HT-29 (cell line): ENCODE measurements around the gene CDSN. TPM values are rescaled to one million over a fixed set of nuclear protein-coding genes. Genes with fewer than 3 reads are reported as not detected.

Source experiments
- DNase-seq: peaks from one replicate; pipeline ENCODE4 v3.0.0-alpha.2; 2015; ENCODE audit warnings: low spot score
- total RNA-seq: library from RNA; depleted of rRNA; stranded (reverse); fragments of >200 nt; shearing (Covaris generic); gene quantifications from 2 replicates; pipeline ENCODE4 v1.2.3, GENCODE V29; 2014

Gene CDSN
- total RNA-seq, 1 experiment from 2014 or later, result 0.08 TPM

DNA sequence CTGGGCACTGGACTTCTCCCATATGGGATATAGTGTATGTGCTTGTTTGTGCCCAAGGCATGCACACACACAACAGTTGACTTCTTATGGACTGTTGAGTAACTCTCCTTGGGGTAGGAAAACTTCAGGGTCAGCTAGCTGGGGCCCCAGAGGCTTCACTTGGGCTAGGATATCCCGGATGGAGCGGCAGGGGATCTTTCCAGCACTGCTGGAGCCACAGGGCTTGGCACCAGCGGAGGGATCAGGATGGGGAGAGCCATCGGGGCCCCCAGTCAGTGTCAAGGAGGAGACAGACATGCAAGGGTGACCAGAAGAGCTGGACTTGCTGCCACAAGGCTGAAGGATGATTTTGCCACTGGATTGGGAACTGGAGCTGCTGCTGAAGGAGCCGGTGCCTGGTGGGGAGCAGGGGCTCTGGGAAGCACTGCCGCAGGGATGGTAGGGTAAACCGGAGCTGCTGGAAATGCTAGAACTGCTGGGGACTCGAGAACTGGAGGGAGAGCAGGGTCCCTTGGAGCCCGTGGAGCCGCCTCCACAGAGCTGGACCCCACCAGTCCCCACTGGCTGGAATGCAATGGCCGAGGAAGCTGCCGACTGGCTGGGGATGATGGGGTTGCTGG, 4.2 kb downstream of the CDSN start:
- no peak for DNase-seq

GRCh38 chr6:31114970-31115849, 5.0 kb downstream of the CDSN start:
- DNase-seq, result peak; percentile 74

- DNase-seq, result peak; percentile 84
Measured at GRCh38 chr6:31114541-31114878, 5.7 kb downstream of the CDSN start, which contains the start of gene PSORS1C1. PSORS1C1 (plus strand) TSS chr6:31114800; CDS start chr6:31129633, 14,833 bp downstream.

DNA sequence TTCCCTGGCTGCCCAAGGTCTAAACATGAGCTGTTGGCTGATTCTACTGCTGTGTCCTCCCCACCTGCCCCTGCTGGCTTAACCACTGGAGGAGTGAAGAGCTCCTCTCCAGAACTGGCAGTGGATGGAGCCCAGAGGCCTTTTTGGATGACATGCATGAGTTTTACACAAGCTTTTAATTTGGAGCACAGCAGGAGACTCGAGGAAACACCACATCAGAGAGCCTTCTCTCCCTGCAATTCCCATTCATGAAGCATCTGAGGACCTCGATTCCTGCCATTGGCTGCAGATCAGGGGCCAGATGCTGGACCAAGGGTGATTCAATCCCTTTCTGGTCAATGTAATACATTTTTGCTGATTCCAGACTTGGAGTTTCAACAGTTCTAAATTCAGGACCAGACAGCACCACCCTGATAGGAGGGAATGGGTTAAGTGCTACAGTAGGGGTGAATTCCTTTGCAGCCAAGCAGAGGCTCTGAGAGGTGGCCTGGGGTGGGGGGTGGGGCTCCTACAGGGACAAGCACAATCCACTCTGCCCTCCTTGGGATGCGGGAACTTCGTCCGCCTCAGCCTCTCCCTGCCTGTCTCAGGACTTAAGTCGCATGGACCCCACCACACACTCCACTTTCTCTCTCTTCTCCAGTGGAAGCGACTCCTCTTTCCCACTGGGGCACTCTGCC, 6.2 kb downstream of the CDSN start:
- no peak for DNase-seq

DNA sequence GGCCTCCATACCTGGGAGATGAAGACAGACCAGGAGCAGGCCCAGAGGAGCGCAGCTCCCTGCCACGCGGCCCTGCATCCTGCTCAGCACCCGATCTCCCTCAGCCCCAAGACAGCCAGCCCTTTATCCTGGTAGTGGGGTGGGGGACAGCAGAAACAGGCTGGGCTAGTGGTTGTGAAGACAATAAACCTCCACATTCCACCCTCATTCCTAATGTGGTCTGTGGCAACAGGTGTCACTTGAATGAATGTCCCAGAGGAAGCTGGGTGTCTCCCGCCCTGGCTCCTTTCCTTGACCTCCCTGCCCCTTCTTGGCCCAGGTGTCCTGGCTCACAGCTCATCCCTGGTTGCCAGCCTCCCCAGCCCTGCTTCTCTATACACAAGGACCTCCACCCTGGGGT, 7.8 kb downstream of the CDSN start, which contains the start of gene C6orf15:
C6orf15 (minus strand) TSS at position 98 of the 400 bp plus-strand sequence; CDS start at position 78, 20 bp downstream.
- DNase-seq, result peak; percentile 26

DNA sequence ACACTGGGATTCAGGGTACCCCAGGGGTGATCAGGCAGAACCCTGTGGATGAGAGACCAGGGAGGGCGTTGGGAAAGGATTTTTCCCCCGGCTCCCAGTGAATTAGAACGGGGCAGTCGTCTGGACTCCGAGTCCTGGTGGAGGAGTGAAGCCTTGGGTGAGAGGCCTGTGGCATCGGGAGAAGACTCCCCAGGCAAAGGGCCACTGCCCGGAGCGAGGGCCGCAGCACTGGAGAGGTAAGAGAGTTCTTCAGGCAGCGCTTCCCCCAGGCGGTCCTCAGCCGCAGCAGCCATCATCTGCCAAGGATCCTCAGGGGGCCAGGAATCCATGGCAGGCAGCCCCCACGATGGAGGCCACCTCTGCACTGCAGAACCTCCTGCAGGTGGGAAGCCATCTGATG, 8.5 kb downstream of the CDSN start:
- no peak for DNase-seq

DNA sequence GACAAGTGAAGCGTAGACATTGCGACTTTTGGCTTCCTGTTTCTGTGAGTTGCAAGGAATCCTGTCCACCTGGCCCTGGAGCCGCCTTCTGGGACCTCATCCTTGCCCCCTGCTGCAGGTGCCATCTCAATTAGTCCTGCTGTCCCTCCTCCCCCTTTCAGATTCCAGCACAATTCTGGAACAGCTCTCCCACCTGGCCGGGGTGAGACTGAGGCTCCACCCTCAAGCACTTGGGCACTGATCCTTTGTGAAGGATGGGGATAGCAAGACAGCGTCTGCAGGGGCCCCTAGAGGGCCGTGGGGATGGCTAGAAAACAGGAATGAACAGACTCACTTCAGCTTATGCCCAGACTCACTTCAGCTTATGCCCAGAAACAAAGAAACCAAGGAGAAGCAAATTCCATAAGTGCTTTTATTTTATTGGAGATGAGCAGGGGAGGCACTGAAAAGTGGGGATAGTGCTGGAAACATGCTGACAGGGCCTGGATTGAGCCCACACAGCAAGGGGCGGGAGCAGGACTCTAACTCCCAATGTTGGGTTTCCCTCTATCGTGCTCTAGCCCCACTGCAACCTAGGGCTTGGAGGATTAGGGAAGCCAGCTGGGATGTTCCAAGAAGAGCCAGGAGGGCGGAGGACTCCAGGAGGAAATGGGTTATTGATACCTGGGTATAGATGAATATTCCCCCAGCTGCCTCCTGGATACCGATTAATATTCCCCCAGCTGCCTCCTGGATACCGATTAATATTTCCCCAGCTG, 9.2 kb downstream of the CDSN start:
- no peak for DNase-seq

DNA sequence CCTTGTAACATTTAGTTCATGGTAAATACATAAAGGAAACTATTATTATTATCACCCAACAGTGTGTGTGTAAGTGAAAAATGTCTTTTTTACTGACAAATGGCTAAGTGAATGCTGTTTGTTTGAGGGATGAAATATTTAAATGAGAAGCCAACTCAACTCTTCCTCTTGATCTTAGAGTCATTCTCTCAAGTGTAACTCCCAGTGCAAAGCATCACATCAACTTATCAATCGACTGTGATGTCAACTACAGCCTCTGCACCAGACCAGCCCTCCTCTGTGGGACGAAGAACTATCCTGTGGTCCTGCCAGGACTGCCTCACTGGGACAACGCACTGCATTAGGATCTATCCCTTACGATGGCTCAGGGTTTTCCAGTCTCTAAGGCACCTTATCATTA, 13.2 kb downstream of the CDSN start:
- DNase-seq, result no peak

DNA sequence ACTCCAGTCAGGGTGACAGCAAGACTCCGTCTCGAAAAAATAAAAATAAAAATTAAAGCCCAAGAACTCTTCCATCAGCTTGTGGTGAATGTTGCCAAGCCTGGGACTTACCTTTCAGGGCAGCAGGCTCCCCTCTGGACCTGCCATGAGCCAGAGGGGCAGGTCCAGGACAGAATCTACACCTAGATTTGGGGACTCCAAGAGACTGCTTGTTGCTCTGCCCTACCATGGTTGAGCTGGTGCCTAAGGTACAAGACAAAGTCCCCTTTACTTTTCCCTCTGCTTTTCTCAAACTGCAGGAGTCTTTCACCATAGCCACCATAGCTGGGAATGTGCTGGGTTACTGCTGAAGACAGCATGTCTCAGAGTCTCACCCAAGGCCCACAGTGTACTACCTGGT, 17.1 kb downstream of the CDSN start:
- DNase-seq, result no peak

DNA sequence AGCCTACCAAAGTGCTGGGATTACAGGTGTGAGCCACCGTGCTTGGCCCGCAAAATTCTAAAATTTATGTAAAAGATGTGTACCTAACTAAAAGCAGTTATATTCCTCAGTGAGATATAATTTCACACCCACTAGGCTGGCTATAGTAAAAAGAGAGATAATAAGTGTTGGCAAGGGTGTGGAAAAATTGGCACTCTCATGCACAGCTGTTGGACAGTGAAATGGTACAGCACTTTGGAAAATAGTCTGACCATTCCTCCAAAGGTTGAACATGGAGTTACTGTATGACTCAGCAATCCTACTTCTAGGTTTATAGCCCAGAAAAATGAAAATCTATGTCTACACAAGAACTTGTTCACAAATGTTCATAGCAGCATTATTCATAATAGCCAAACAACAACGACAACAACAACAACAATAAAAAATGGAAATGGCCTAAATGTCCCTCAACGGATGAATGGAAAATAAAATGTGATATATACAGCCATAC, 21.8 kb downstream of the CDSN start:
- DNase-seq, result no peak

GRCh38 chr6:31096656-31097055, 23.6 kb downstream of the CDSN start:
- no peak for DNase-seq

GRCh38 chr6:31096215-31096614, 24.0 kb downstream of the CDSN start:
- DNase-seq, result no peak

DNA sequence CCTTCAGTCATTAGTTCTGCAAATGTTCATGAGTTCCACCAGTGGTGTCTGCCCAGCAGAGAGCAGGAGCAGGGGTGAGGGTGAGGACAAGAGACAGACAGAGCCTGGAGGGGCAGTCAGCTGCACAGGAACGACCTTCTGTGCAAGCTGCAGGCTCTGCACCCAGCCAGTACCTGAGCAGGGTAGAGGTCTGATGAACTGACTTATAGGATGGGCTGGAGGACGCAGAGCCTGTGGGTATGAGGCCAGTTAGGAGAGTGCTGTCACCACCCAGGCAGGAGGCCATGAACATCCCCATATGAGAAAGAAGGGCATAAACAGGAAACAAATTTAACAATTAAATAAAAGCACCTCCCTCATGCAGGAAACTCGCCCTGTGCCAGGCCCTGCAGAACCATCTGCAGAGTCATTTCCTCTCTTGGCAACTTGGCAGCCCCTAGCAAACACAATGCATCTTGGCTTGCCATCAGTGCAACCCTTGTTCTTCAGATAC, 25.8 kb downstream of the CDSN start:
- no peak for DNase-seq

DNA sequence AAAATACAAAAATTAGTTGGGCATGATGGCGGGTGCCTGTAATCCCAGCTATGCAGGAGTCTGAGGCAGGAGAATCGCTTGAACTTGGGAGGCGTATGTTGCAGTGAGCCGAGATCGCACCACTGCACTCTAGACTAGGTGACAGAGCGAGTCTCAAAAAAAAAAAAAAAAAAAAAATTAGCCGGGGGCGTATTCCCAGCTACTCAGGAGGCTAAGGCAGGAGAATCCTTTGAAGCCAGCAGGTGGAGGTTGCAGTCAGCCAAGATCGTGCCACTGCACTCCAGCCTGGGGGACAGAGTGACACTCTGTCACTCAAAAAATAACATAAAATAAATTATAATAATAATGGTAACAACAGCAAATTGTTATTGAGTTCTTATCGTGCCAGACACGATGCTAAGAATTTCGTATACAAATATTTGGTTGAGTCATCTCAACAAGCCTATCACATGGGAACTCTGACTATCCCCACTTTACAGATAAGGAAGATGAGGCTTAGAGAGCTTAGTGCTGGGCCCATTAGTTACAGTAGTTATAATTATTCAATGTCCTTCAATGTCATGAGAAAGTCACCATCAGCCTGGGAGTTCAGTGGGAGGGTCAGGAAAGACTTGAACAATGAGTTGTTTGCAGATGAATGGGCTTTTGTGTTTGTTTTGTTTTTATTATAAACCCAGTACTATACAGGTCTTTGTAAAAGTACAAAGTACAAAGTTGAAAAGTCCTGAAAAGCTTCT, 27.3 kb downstream of the CDSN start:
- no peak for DNase-seq

DNA sequence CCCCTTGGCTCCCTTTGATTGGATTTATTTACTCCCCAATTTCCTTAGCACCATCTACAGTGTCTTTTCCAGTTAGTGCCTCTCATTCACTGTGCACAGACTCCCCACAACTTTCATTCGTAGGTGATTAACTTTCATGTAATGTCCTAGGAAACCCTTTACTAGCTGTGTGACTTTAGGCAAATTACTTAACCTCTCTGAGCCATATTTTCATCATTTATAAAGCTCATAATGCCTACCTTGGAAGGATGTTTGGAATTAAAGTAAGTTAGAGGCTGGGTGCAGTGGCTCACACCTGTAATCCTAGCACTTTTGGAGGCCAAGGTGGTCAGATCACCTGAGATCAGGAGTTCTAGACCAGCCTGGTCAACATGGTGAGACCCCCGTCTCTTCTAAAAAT, 28.0 kb downstream of the CDSN start:
- DNase-seq, result no peak

GRCh38 chr6:31091680-31092079, 28.6 kb downstream of the CDSN start:
- DNase-seq, result no peak

DNA sequence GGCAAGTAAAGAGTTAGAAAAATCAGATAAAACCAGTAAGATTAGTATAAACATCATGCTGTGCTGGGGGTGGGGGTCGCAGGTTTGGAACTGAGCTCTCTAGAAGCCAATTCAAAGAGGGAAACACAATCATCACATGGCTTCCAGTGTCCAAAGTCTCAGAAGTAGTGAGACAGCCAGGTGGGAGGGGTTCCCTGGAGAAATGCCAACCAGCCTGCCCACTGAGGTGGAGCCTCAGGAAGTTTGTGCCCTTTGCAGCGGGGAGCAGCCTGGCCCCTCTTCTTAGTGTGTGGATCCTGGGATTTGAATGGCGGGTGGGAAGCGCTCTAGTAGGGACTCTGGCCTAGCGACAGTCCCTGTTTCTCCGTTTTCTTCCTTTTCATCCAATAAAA, 29.3 kb downstream of the CDSN start:
- peak; percentile 49 for DNase-seq

GRCh38 chr6:31090275-31090972, 29.8 kb downstream of the CDSN start:
- no peak for DNase-seq

DNA sequence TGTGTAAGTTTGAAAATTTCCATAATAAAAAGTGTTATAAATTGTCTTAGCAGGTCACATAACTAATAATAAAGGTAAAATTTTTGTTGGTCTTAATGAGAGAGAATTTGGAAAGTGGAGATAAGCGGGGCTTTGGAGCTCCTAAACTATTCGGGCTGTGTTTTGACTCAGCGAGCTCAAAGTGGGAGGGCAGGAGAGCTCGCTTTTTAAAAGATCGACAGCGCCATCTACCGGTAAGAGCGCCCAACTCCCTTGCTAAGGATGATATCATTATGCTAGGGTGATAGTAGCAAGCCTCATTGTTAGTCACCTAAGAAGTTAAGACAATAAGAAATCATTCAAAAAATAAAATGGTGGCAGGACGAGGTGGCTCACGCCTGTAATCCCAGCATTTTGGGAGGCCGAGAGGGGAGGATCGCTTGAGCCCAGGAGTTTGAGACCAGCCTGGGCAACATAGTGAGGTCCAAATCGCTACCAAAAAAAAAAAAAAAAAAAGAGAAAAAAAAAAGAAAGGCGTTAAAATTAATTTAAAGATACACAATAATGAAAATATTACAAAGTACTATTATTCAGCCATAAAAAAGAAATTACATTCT, 32.7 kb downstream of the CDSN start:
- peak; percentile 92 for DNase-seq
